ENCODE data around the gene PLA2G1B.

PLA2G1B gene

GRCh38 chr12:120369603-120370342 lies 42.2 kb upstream of the PLA2G1B start:
- no peak for TF ChIP-seq EZH2 (IDR thresholded peaks at IDR 0.05; ENCODE audit: borderline replicate concordance, low read depth, low read length, severe bottlenecking)
- TF ChIP-seq CTCF (IDR thresholded peaks at IDR 0.05; ENCODE audit: borderline replicate concordance, extremely low read depth, low read length, poor library complexity, severe bottlenecking): no peak
- H3K27me3 ChIP-seq (ENCODE audit: insufficient read depth, low read length, poor library complexity): peaks cover 14% of the 10 kb centered on the region
- no peaks in the 10 kb centered on the region for H4K20me1 ChIP-seq (ENCODE audit: insufficient read depth, low read length)
- H3K9me3 ChIP-seq (ENCODE audit: insufficient read depth, low read length, severe bottlenecking): no peaks in the 10 kb centered on the region
- no peak overlapping the region for H2AFZ ChIP-seq (ENCODE audit: low read depth, low read length)
- H3K4me2 ChIP-seq (ENCODE audit: insufficient read depth, low read length): no peak overlapping the region
- H3K36me3 ChIP-seq (ENCODE audit: insufficient read depth, low read length): no peaks in the 10 kb centered on the region
- no peak overlapping the region for H3K9ac ChIP-seq (ENCODE audit: low read depth, low read length)
- no peaks in the 10 kb centered on the region for H3K79me2 ChIP-seq (ENCODE audit: insufficient read depth, low read length)
- H3K4me1 ChIP-seq (ENCODE audit: insufficient read depth, low read length): no peaks in the 10 kb centered on the region
- DNase-seq: no peak
- no peak for ATAC-seq (ENCODE audit: insufficient read depth, low read depth)
- H3K4me3 ChIP-seq (ENCODE audit: low read depth in 1 of 2, low read length in 2 of 2): no peak overlapping the region
- H3K27ac ChIP-seq (ENCODE audit: low read length): no peak overlapping the region

DNA sequence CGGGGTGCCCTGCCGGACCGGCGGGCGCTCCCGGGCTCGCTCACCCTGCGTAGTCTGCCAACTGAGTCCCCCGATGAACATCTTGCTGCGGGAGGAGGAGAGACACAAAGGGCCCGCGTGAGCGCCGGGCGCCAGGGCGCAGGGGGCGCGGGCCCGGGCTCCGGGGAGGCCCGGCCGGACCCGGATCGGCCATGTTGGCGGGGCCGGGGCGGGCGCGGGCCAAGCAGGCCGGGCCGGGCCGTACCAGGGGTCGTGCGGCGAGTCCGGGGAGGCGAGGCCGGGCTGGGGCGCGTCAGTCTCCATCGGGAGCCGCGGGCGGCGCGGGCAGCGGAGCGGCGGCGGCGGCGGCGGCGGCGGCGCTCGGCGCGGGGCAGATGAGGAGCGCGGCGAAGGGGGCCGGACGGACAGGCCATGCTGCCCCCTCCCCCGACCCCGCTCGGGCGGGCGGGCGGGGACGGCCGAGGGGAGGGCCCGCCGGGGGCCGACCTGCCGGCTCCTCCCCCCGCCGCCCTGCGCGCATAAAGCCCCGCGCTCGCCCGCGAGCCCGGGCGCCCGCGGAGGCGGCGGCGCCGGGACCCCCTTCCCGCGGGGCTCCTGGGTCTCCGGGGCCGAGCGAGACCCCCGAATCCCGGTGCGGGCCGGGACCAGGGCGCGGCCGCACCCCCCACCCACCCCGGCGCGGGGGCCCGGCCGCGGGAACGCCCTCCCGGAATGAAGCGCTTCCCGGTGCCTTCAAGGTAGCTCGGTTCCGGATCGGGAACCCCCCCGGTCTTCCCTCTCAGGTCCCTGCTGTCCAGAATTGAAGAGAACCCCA lies 41.4 kb upstream of the PLA2G1B start, which contains the start of gene MSI1:
Gene MSI1 (minus strand): TSS at position 376 of the 814 bp plus-strand sequence. CDS start 73 bp downstream, at position 303.
- DNase-seq (no peak), ATAC-seq (ENCODE audit: insufficient read depth, low read depth) (no peak)
- H3K9me3 ChIP-seq (ENCODE audit: insufficient read depth, low read length, severe bottlenecking): no peaks in the 10 kb centered on the region
- H4K20me1 ChIP-seq (ENCODE audit: insufficient read depth, low read length): no peaks in the 10 kb centered on the region
- no peak for TF ChIP-seq CTCF (IDR thresholded peaks at IDR 0.05; ENCODE audit: borderline replicate concordance, extremely low read depth, low read length, poor library complexity, severe bottlenecking)
- TF ChIP-seq EZH2 (IDR thresholded peaks at IDR 0.05; ENCODE audit: borderline replicate concordance, low read depth, low read length, severe bottlenecking): no peak
- H3K9ac ChIP-seq (ENCODE audit: low read depth, low read length): no peak within 1 kb of the TSS
- no peak within 1 kb of the TSS for H2AFZ ChIP-seq (ENCODE audit: low read depth, low read length)
- H3K4me3 ChIP-seq (ENCODE audit: low read depth in 1 of 2, low read length in 2 of 2): no peak within 1 kb of the TSS
- no peaks in the 10 kb centered on the region for H3K36me3 ChIP-seq (ENCODE audit: insufficient read depth, low read length)
- H3K4me2 ChIP-seq (ENCODE audit: insufficient read depth, low read length): no peak within 1 kb of the TSS
- no peaks in the 10 kb centered on the region for H3K79me2 ChIP-seq (ENCODE audit: insufficient read depth, low read length)
- no peak within 1 kb of the TSS for H3K27ac ChIP-seq (ENCODE audit: low read length)
- H3K4me1 ChIP-seq (ENCODE audit: insufficient read depth, low read length): no peaks in the 10 kb centered on the region
- H3K27me3 ChIP-seq (ENCODE audit: insufficient read depth, low read length, poor library complexity): peaks cover 14% of the 10 kb centered on the region

GRCh38 chr12:120367924-120368788 lies 40.6 kb upstream of the PLA2G1B start:
- Histone ChIP-seq H3K4me1 (ENCODE audit: insufficient read depth, low read length) (no peaks in the 10 kb centered on the region), H3K9me3 (ENCODE audit: insufficient read depth, low read length, severe bottlenecking) (no peaks in the 10 kb centered on the region), H3K27ac (ENCODE audit: low read length) (no peak overlapping the region), H3K79me2 (ENCODE audit: insufficient read depth, low read length) (no peaks in the 10 kb centered on the region), H3K4me2 (ENCODE audit: insufficient read depth, low read length) (no peak overlapping the region), H2AFZ (ENCODE audit: low read depth, low read length) (no peak overlapping the region), H3K9ac (ENCODE audit: low read depth, low read length) (no peak overlapping the region), H3K4me3 (ENCODE audit: low read depth in 1 of 2, low read length in 2 of 2) (no peak overlapping the region), H3K27me3 (ENCODE audit: insufficient read depth, low read length, poor library complexity) (peaks cover 14% of the 10 kb centered on the region), H3K36me3 (ENCODE audit: insufficient read depth, low read length) (no peaks in the 10 kb centered on the region), H4K20me1 (ENCODE audit: insufficient read depth, low read length) (no peaks in the 10 kb centered on the region)
- DNase-seq (no peak), ATAC-seq (ENCODE audit: insufficient read depth, low read depth) (no peak)
- no peak for TF ChIP-seq CTCF (IDR thresholded peaks at IDR 0.05; ENCODE audit: borderline replicate concordance, extremely low read depth, low read length, poor library complexity, severe bottlenecking)
- no peak for TF ChIP-seq EZH2 (IDR thresholded peaks at IDR 0.05; ENCODE audit: borderline replicate concordance, low read depth, low read length, severe bottlenecking)
